Esophagus muscularis mucosa (tissue), 3 donors: Measurements from ENCODE around the gene SMIM7.

Experiments used
- POLR2A ChIP-seq: fragments of 450-650 bp; IDR thresholded peaks from one replicate; pipeline ENCODE4 v1.6.1; 2017; ENCODE audit warnings: antibody characterized with exemption, moderate library complexity, mild to moderate bottlenecking, low read depth
- POLR2AphosphoS5 ChIP-seq, 2 donors: sonication (generic); formaldehyde crosslinking; IDR thresholded peaks; one replicate each; pipeline ENCODE4 v1.6.1; 2017; ENCODE audit warnings: antibody characterized with exemption in 2 of 2
- TF ChIP-seq, protein P1 (sequence below), 3 experiments: fragments of 200-600 bp in 2 of 3; fragments of 450-650 bp in 1 of 3; sonication (generic) in 2 of 3; IDR thresholded peaks; one replicate each; pipeline ENCODE4 v1.5.1; 2017 to 2019; ENCODE audit warnings: antibody characterized with exemption in 3 of 3, mild to moderate bottlenecking in 2 of 3, moderate library complexity in 1 of 3

DNA sequence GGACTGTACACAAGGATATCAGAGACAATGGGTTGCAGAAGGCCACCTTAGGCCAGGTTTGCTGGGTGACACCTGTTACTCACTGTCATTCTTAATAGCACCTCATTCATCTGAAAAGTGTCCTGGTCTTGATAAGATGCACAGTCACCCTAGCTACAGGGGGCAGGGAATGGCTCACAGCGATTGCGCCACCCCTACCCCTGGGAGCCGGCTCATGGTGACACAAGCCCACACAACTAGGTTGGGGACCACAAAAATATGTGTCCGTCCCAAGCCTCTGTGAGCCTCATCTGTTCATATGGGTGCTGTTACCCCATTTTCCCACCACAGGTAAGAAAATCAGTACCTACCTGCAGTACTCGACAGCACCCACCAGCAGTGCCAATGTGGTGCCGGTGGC, 55.3 kb downstream of the SMIM7 start:
- TF ChIP-seq, protein P1, sequence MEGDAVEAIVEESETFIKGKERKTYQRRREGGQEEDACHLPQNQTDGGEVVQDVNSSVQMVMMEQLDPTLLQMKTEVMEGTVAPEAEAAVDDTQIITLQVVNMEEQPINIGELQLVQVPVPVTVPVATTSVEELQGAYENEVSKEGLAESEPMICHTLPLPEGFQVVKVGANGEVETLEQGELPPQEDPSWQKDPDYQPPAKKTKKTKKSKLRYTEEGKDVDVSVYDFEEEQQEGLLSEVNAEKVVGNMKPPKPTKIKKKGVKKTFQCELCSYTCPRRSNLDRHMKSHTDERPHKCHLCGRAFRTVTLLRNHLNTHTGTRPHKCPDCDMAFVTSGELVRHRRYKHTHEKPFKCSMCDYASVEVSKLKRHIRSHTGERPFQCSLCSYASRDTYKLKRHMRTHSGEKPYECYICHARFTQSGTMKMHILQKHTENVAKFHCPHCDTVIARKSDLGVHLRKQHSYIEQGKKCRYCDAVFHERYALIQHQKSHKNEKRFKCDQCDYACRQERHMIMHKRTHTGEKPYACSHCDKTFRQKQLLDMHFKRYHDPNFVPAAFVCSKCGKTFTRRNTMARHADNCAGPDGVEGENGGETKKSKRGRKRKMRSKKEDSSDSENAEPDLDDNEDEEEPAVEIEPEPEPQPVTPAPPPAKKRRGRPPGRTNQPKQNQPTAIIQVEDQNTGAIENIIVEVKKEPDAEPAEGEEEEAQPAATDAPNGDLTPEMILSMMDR (IDR thresholded peaks at IDR 0.05) = no peak
- no peak for TF ChIP-seq POLR2A
- no peak for TF ChIP-seq POLR2AphosphoS5 (IDR thresholded peaks at IDR 0.05)
